Measurements from ENCODE around the gene ASCL4.

DNA sequence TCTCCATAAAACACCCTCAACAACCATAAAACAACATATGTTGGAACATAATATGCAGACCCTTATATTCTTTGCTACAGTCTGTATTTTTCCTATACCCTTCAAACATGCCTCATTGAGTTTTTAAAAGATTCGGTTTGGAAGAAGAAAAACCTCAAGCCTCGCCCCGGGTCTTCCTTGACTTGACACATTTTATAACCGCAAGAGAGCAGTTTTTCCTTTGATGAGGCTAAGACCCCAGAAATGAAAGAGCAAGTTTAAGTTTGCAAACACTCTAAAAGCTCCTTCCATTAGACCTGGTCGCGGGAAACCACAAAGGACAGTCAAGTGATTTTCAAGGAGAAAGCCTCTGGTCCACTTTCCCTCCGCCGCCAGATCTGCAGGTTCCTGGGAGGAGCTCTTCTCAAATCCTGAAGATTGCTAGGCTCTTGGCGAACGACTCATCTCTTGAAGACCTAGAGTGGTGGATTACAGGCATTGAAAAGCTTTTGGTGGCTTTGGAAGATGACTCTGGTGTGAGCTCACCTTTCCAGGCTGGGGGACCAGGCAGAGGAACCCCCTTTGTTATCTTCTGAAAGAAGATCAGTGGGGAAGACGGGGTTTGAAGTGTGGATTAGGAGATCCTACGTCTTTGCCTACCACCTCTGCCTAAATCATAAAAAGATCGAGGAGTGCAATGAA lies at the start of gene ASCL4:
- no peak for TF ChIP-seq CTCF (IDR thresholded peaks at IDR 0.05; ENCODE audit: borderline replicate concordance, extremely low read depth, low read length, poor library complexity, severe bottlenecking)
- no peak for TF ChIP-seq EZH2 (IDR thresholded peaks at IDR 0.05; ENCODE audit: borderline replicate concordance, low read depth, low read length, severe bottlenecking)
